Panc1 (cell line): ENCODE data around the gene AGT. TPM values are rescaled to one million over a fixed set of nuclear protein-coding genes. Genes with fewer than 3 reads are reported as not detected.

Source experiments
- ATAC-seq: fragments of 200-7000 bp; cut with Tn5 transposase; 2 replicates; pipeline ENCODE4 v1.9.1; 2020; ENCODE audit warnings: mild to moderate bottlenecking, moderate library complexity
- BruUV-seq: library from RNA; stranded (reverse); fragments of 400-500 nt; replicated peaks from 2 replicates; lab custom pipeline; 2021; lab: Mats Ljungman, UMichigan
- CTCF ChIA-PET: fragments of 300-600 bp; sonication (Branson Sonifier 250); formaldehyde crosslinking; loops from one replicate; lab custom pipeline; 2022; ENCODE audit warnings: antibody characterized with exemption; lab: Charles Lee
- POLR2A ChIA-PET: fragments of 300-600 bp; sonication (Branson Sonifier 250); formaldehyde crosslinking; loops from one replicate; lab custom pipeline; 2022; ENCODE audit warnings: antibody characterized with exemption; lab: Charles Lee
- DNase-seq: peaks from one replicate; pipeline ENCODE4 v3.0.0-alpha.2; 2010; ENCODE audit warnings: low read depth, low spot score
- H3K27ac ChIP-seq: 2 replicates; pipeline ENCODE4 v1.5.1; 2011; ENCODE audit warnings: mild to moderate bottlenecking, low read length, inconsistent platforms
- H3K27me3 ChIP-seq: fragments of 200-500 bp; sonication (Bioruptor generic); 2 replicates; pipeline ENCODE4 v1.6.0; 2014; ENCODE audit warnings: low read length, inconsistent platforms; ENCODE audit not compliant: control insufficient read depth, insufficient read depth
- H3K36me3 ChIP-seq: fragments of 200-500 bp; sonication (Bioruptor generic); 2 replicates; pipeline ENCODE4 v1.5.1; 2014; ENCODE audit warnings: inconsistent platforms, mild to moderate bottlenecking, low read length, moderate library complexity; ENCODE audit not compliant: control insufficient read depth, insufficient read depth
- H3K4me1 ChIP-seq: 2 replicates; pipeline ENCODE4 v1.5.1; 2011; ENCODE audit warnings: inconsistent platforms, mild to moderate bottlenecking, low read length, moderate library complexity; ENCODE audit not compliant: control insufficient read depth, insufficient read depth
- H3K4me3 ChIP-seq, 2 experiments: 2 replicates each; pipeline ENCODE4 v1.5.1; 2011 to 2012; ENCODE audit warnings: low read depth in 2 of 2, low read length in 2 of 2, mild to moderate bottlenecking in 2 of 2, inconsistent platforms in 1 of 2, moderate library complexity in 1 of 2
- H3K9me3 ChIP-seq: fragments of 200-500 bp; sonication (Bioruptor generic); 2 replicates; pipeline ENCODE4 v1.5.1; 2014; ENCODE audit warnings: low read depth, mild to moderate bottlenecking, inconsistent platforms, low read length, moderate library complexity; ENCODE audit not compliant: control insufficient read depth, insufficient read depth
- POLR2AphosphoS5 ChIP-seq: IDR thresholded peaks from 2 replicates; pipeline ENCODE4 v1.6.1; 2012; ENCODE audit warnings: mild to moderate bottlenecking, low read depth, low read length, moderate library complexity
- SIN3A ChIP-seq: IDR thresholded peaks from 2 replicates; pipeline ENCODE4 v1.6.1; 2012; ENCODE audit warnings: low read depth, mild to moderate bottlenecking, low read length, moderate library complexity, borderline replicate concordance; ENCODE audit not compliant: insufficient read depth
- TCF7L2 ChIP-seq: IDR thresholded peaks from 2 replicates; pipeline ENCODE4 v1.6.1; 2011; ENCODE audit warnings: mild to moderate bottlenecking, low read depth, low read length, inconsistent platforms
- in situ Hi-C: cut with HindIII; loops from 2 replicates; pipeline ENCODE4 v1.10.0; 2016; ENCODE audit warnings: low sequenced_read_pairs, low pct_unique_long_range_greater_than_20kb
- intact Hi-C: fragments of 100-400 bp; cut with micrococcal nuclease; formaldehyde crosslinking; loops from one replicate; pipeline ENCODE4 v1.10.0; 2022; ENCODE audit not compliant: unreplicated experiment
- total RNA-seq: library from RNA; stranded (reverse); gene quantifications from one replicate; pipeline ENCODE4 v1.2.1, GENCODE V29; 2021; ENCODE audit not compliant: unreplicated experiment
- TF ChIP-seq, protein P1 (sequence below): fragments of 450-650 bp; IDR thresholded peaks from 2 replicates; pipeline ENCODE4 v1.5.1; 2017; ENCODE audit warnings: mild to moderate bottlenecking
- TF ChIP-seq, protein P2 (sequence below), 2 experiments: IDR thresholded peaks; 2 replicates each; pipeline ENCODE4 v1.6.1; 2011 to 2012; ENCODE audit warnings: low read depth in 2 of 2, control low read depth in 1 of 2, low read length in 1 of 2, mild to moderate bottlenecking in 1 of 2, moderate library complexity in 1 of 2; ENCODE audit not compliant: insufficient read depth in 1 of 2

The AGT gene
- total RNA-seq, 1 experiment from 2014 or later, result 0.87 TPM

DNA sequence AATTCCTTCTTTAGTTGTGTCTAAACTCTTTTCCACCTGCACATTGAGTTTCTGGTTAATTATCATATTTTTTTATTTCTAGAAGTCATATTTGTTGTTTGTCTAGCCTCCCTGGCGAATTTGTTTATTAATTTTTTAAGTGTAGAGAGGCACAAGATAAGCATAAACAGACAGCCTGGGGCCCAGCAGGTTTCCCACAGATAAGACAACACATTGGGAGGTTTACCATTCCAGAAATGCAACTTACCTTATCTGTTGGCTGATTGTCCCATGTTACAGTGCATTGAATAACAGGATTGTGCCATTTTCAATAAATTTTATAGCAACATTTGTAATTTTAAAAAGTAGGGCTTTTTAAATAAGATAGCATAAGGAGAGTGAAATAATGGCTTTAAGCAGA lies 36.7 kb downstream of the AGT start:
- no peaks in the 10 kb centered on the region for H3K4me1 ChIP-seq
- ChIA-PET CTCF (no interaction called here), POLR2A (no interaction called here)
- H3K9me3 ChIP-seq, result no peaks in the 10 kb centered on the region
- intact Hi-C loops, result no loop called here
- peaks cover 3% of the 10 kb centered on the region; the same call in 1 of the 2 replicates for H3K36me3 ChIP-seq
- H3K27ac ChIP-seq, result no peak overlapping the region
- no peak overlapping the region for H3K4me3 ChIP-seq
- TF ChIP-seq TCF7L2 (no peak), POLR2AphosphoS5 (no peak), SIN3A (no peak)
- TF ChIP-seq, protein P1, sequence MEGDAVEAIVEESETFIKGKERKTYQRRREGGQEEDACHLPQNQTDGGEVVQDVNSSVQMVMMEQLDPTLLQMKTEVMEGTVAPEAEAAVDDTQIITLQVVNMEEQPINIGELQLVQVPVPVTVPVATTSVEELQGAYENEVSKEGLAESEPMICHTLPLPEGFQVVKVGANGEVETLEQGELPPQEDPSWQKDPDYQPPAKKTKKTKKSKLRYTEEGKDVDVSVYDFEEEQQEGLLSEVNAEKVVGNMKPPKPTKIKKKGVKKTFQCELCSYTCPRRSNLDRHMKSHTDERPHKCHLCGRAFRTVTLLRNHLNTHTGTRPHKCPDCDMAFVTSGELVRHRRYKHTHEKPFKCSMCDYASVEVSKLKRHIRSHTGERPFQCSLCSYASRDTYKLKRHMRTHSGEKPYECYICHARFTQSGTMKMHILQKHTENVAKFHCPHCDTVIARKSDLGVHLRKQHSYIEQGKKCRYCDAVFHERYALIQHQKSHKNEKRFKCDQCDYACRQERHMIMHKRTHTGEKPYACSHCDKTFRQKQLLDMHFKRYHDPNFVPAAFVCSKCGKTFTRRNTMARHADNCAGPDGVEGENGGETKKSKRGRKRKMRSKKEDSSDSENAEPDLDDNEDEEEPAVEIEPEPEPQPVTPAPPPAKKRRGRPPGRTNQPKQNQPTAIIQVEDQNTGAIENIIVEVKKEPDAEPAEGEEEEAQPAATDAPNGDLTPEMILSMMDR, result no peak
- TF ChIP-seq, protein P2, sequence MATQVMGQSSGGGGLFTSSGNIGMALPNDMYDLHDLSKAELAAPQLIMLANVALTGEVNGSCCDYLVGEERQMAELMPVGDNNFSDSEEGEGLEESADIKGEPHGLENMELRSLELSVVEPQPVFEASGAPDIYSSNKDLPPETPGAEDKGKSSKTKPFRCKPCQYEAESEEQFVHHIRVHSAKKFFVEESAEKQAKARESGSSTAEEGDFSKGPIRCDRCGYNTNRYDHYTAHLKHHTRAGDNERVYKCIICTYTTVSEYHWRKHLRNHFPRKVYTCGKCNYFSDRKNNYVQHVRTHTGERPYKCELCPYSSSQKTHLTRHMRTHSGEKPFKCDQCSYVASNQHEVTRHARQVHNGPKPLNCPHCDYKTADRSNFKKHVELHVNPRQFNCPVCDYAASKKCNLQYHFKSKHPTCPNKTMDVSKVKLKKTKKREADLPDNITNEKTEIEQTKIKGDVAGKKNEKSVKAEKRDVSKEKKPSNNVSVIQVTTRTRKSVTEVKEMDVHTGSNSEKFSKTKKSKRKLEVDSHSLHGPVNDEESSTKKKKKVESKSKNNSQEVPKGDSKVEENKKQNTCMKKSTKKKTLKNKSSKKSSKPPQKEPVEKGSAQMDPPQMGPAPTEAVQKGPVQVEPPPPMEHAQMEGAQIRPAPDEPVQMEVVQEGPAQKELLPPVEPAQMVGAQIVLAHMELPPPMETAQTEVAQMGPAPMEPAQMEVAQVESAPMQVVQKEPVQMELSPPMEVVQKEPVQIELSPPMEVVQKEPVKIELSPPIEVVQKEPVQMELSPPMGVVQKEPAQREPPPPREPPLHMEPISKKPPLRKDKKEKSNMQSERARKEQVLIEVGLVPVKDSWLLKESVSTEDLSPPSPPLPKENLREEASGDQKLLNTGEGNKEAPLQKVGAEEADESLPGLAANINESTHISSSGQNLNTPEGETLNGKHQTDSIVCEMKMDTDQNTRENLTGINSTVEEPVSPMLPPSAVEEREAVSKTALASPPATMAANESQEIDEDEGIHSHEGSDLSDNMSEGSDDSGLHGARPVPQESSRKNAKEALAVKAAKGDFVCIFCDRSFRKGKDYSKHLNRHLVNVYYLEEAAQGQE (IDR thresholded peaks at IDR 0.05; ENCODE audit: insufficient read depth in 1 of 2, low read depth in 2 of 2, low read length in 1 of 2), result no peak
- no TSS peak for BruUV-seq
- ATAC-seq, result no peak
- H3K27me3 ChIP-seq, result no peaks in the 10 kb centered on the region
- in situ Hi-C loops, result no loop called here
- no peak for DNase-seq

DNA sequence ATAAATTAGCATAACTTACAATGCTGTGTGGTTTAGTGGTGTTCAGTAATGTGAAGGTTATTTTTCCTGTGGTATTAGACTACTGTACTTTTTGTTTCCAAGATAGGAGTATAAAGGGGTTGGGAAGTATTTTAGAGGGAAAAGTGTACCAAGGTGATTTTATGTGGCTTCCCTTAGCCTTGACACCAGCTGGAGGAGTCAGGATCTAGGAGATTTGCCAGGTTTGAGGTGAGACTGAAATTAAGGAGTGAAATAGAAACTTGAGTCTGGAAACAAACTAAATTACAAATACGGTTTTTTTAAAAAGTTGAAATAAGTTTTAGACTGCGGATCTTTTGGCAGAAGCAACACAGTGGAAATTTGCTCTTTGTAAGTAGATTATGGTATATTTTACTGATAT lies 39.3 kb downstream of the AGT start:
- TF ChIP-seq, protein P1, result no peak
- TF ChIP-seq, protein P2 (IDR thresholded peaks at IDR 0.05; ENCODE audit: insufficient read depth in 1 of 2, low read depth in 2 of 2, low read length in 1 of 2), result no peak
- TF ChIP-seq POLR2AphosphoS5 (no peak), TCF7L2 (no peak)
- no peaks in the 10 kb centered on the region; the same call in 1 of the 2 replicates for H3K36me3 ChIP-seq
- H3K4me3 ChIP-seq, result no peak overlapping the region
- in situ Hi-C loops, result no loop called here
- no peak for ATAC-seq
- H3K27me3 ChIP-seq, result no peaks in the 10 kb centered on the region
- BruUV-seq, result no TSS peak
- intact Hi-C loops, result no loop called here
- H3K27ac ChIP-seq, result no peak overlapping the region
- H3K9me3 ChIP-seq, result no peaks in the 10 kb centered on the region
- POLR2A ChIA-PET, result no interaction called here
- CTCF ChIA-PET, result no interaction called here
- H3K4me1 ChIP-seq, result no peaks in the 10 kb centered on the region
- DNase-seq, result no peak
